PC-3 (cell line): ENCODE data around the gene PVR. TPM values are rescaled to one million over a fixed set of nuclear protein-coding genes. Genes with fewer than 3 reads are reported as not detected.

Source experiments
- ATAC-seq: fragments of 200-7000 bp; cut with Tn5 transposase; 2 replicates; pipeline ENCODE4 v1.9.1; 2020; ENCODE audit warnings: mild to moderate bottlenecking, moderate library complexity
- BruUV-seq: library from RNA; stranded (reverse); fragments of 400-500 nt; replicated peaks from 2 replicates; lab custom pipeline; 2021; lab: Mats Ljungman, UMichigan
- CTCF ChIA-PET: fragments of 300-600 bp; sonication (Branson Sonifier 250); formaldehyde crosslinking; loops from one replicate; lab custom pipeline; 2022; ENCODE audit warnings: antibody characterized with exemption; lab: Charles Lee
- POLR2A ChIA-PET: fragments of 300-600 bp; sonication (Branson Sonifier 250); formaldehyde crosslinking; loops from one replicate; lab custom pipeline; 2022; ENCODE audit warnings: antibody characterized with exemption; ENCODE audit not compliant: unreplicated experiment; lab: Charles Lee
- DNase-seq: peaks from one replicate; pipeline ENCODE4 v3.0.0-alpha.2; 2015
- H2AFZ ChIP-seq: fragments of 300-600 bp; sonication (generic); 2 replicates; pipeline ENCODE4 v1.6.0; 2016; ENCODE audit warnings: antibody characterized with exemption, low read length
- H3F3A ChIP-seq: fragments of 300-600 bp; sonication (generic); one replicate; pipeline ENCODE4 v1.6.0; 2017; ENCODE audit warnings: antibody characterized with exemption, low read length, control low read depth, mild to moderate bottlenecking; ENCODE audit not compliant: unreplicated experiment
- H3K27ac ChIP-seq: fragments of 300-600 bp; sonication (generic); 2 replicates; pipeline ENCODE4 v1.5.1; 2016; ENCODE audit warnings: mild to moderate bottlenecking, low read length
- H3K27me3 ChIP-seq: fragments of 300-600 bp; sonication (generic); 2 replicates; pipeline ENCODE4 v1.6.1; 2016; ENCODE audit warnings: low read length, mixed read lengths
- H3K36me3 ChIP-seq: fragments of 300-600 bp; sonication (generic); 2 replicates; pipeline ENCODE4 v1.6.1; 2016; ENCODE audit warnings: low read depth, mixed run types, low read length, mixed read lengths
- H3K4me1 ChIP-seq: fragments of 300-600 bp; sonication (generic); 2 replicates; pipeline ENCODE4 v1.5.1; 2016; ENCODE audit warnings: low read length; ENCODE audit not compliant: insufficient read depth
- H3K4me2 ChIP-seq: fragments of 300-600 bp; sonication (generic); 2 replicates; pipeline ENCODE4 v1.6.0; 2016; ENCODE audit warnings: low read length
- H3K4me3 ChIP-seq: fragments of 300-600 bp; sonication (generic); 2 replicates; pipeline ENCODE4 v1.5.1; 2016; ENCODE audit warnings: mild to moderate bottlenecking, low read length, mixed read lengths
- H3K79me2 ChIP-seq: fragments of 300-600 bp; sonication (generic); 2 replicates; pipeline ENCODE4 v1.6.1; 2017; ENCODE audit warnings: low read length, mixed read lengths
- H3K9ac ChIP-seq: fragments of 300-600 bp; sonication (generic); 2 replicates; pipeline ENCODE4 v1.6.0; 2016; ENCODE audit warnings: mild to moderate bottlenecking, low read length
- H3K9me2 ChIP-seq: fragments of 300-600 bp; sonication (generic); replicated peaks from 2 replicates; pipeline ENCODE4 v1.6.1; 2016; ENCODE audit warnings: mixed run types, low read length, mixed read lengths
- H3K9me3 ChIP-seq: fragments of 300-600 bp; sonication (generic); 2 replicates; pipeline ENCODE4 v1.6.1; 2016; ENCODE audit warnings: low read length, mixed read lengths
- H4K20me1 ChIP-seq: fragments of 300-600 bp; sonication (generic); 2 replicates; pipeline ENCODE4 v1.6.1; 2016; ENCODE audit warnings: low read length, mixed read lengths
- EZH2 ChIP-seq: fragments of 300-600 bp; sonication (generic); IDR thresholded peaks from one replicate; pipeline ENCODE4 v1.6.1; 2017; ENCODE audit warnings: antibody characterized with exemption, mild to moderate bottlenecking, low read length; ENCODE audit not compliant: unreplicated experiment
- EZH2phosphoT487 ChIP-seq: fragments of 300-600 bp; sonication (generic); IDR thresholded peaks from 2 replicates; pipeline ENCODE4 v1.6.1; 2018; ENCODE audit warnings: mild to moderate bottlenecking, antibody characterized with exemption, low read length, borderline replicate concordance
- intact Hi-C: fragments of 100-400 bp; cut with micrococcal nuclease; formaldehyde crosslinking; loops from 2 replicates; pipeline ENCODE4 v1.9.0; 2023
- microRNA-seq: library from miRNA; unstranded; fragments of <30 nt; microRNA quantifications from one replicate; pipeline ENCODE4 v1.1.0, GENCODE V29; 2020; ENCODE audit not compliant: unreplicated experiment
- total RNA-seq: library from RNA; depleted of rRNA; stranded (reverse); fragments of >200 nt; gene quantifications from 2 replicates; pipeline ENCODE4 v1.2.3, GENCODE V29; 2014; rRNA removed
- TF ChIP-seq, protein P1 (sequence below): fragments of 300-600 bp; sonication (generic); conservative IDR thresholded peaks from 2 replicates; pipeline ENCODE4 v1.5.1; 2017; ENCODE audit warnings: antibody characterized with exemption, low read depth, mild to moderate bottlenecking, low read length

The PVR gene
- total RNA-seq, 1 experiment from 2014 or later, result 75.3 TPM

DNA sequence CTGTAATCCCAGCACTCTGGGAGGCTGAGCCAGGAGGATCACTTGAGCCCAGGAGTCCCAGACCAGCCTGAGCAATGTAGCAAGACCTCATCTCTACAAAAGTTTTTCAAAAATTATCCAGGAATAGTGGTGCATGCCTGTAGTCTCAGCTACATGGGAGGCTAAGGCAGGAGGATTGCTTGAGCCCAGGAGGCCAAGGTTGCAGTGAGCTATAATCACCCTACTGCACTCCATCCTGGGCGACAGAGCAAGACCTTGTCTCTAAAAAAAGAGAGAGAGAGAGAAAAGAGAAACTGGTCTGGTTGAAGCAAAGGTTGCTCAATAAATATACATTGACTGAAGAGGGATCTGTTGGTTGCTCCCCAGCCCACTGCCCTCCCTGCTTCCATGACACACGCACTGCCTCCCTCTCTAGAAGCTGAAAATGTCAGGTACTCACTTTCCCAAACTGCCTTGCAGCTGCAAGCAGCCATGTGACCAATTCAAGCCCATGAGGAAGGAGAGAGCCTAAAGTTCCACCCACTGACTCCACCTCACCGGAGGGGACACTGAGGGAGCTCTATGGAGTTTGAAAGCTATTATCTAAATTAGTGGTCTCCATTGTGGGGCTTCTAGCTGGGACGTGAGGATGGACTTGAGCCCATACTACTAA lies 69.3 kb downstream of the PVR start:
- no peak overlapping the region for H3K4me2 ChIP-seq
- H3K9ac ChIP-seq, result no peak overlapping the region
- CTCF ChIA-PET, result interaction anchor here (0.7 kb wide), 1 partner anchor 136 kb away, joined by 3 read pairs; no protein-coding TSS in a partner anchor
- no peaks in the 10 kb centered on the region for H3K9me3 ChIP-seq
- H3K36me3 ChIP-seq, result no peaks in the 10 kb centered on the region
- TF ChIP-seq EZH2 (no peak), EZH2phosphoT487 (no peak)
- TF ChIP-seq, protein P1, sequence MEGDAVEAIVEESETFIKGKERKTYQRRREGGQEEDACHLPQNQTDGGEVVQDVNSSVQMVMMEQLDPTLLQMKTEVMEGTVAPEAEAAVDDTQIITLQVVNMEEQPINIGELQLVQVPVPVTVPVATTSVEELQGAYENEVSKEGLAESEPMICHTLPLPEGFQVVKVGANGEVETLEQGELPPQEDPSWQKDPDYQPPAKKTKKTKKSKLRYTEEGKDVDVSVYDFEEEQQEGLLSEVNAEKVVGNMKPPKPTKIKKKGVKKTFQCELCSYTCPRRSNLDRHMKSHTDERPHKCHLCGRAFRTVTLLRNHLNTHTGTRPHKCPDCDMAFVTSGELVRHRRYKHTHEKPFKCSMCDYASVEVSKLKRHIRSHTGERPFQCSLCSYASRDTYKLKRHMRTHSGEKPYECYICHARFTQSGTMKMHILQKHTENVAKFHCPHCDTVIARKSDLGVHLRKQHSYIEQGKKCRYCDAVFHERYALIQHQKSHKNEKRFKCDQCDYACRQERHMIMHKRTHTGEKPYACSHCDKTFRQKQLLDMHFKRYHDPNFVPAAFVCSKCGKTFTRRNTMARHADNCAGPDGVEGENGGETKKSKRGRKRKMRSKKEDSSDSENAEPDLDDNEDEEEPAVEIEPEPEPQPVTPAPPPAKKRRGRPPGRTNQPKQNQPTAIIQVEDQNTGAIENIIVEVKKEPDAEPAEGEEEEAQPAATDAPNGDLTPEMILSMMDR, result no peak
- H2AFZ ChIP-seq, result no peak overlapping the region
- no TSS peak for BruUV-seq
- no peaks in the 10 kb centered on the region for H3F3A ChIP-seq
- POLR2A ChIA-PET, result interaction anchor here (0.7 kb wide), 1 partner anchor 53 kb away, joined by 15 read pairs; no protein-coding TSS in a partner anchor
- no peaks in the 10 kb centered on the region for H3K9me2 ChIP-seq
- H3K79me2 ChIP-seq, result no peaks in the 10 kb centered on the region
- no peaks in the 10 kb centered on the region for H3K27me3 ChIP-seq
- DNase-seq, result no peak
- ATAC-seq, result no peak
- H3K27ac ChIP-seq, result no peak overlapping the region
- H4K20me1 ChIP-seq, result no peaks in the 10 kb centered on the region
- intact Hi-C loops, result no loop called here
- H3K4me1 ChIP-seq, result peaks cover under 1% of the 10 kb centered on the region; the same call in 1 of the 2 replicates
- no peak overlapping the region for H3K4me3 ChIP-seq

Small RNA genes within 50 kb of the gene (microRNA-seq; reads per million reads assigned to microRNA genes)
- not detected for gene MIR4531

Other genes with a start within 250 kb of the PVR start
- gene ZNF285, start 242.3 kb upstream of the PVR start, total RNA-seq, result 0.12 and 0.22 TPM in 2 replicates
- gene ZNF229, start 195.4 kb upstream of the PVR start, total RNA-seq, result 2.4 and 6.2 TPM in 2 replicates
- 7.1 and 9.8 TPM in 2 replicates for gene ZNF180, start 143.4 kb upstream of the PVR start, total RNA-seq
- not detected in 2 replicates for gene CEACAM20, start 114.2 kb upstream of the PVR start, total RNA-seq
- gene IGSF23, start 30.3 kb upstream of the PVR start, total RNA-seq, result not detected in 2 replicates
- gene CEACAM19, start 27.6 kb downstream of the PVR start, total RNA-seq, result 2.2 and 4.3 TPM in 2 replicates
- not detected in 2 replicates for gene CEACAM16, start 55.2 kb downstream of the PVR start, total RNA-seq
- 22.9 and 25.5 TPM in 2 replicates for gene BCL3, start 104.8 kb downstream of the PVR start, total RNA-seq
- gene CBLC, start 134.0 kb downstream of the PVR start, total RNA-seq, result 25.4 and 26.4 TPM in 2 replicates
- gene BCAM, start 165.2 kb downstream of the PVR start, total RNA-seq, result 12.9 and 18.7 TPM in 2 replicates
- gene NECTIN2, start 202.4 kb downstream of the PVR start, total RNA-seq, result 61.0 and 71.6 TPM in 2 replicates
- gene TOMM40, start 247.3 kb downstream of the PVR start, total RNA-seq, result 190 and 201 TPM in 2 replicates